AG09319 (cell line): ENCODE measurements around the gene PCSK6.

Source experiments
- DNase-seq: peaks from one replicate; pipeline ENCODE4 v3.0.0-alpha.2; 2010; ENCODE audit warnings: low read depth; ENCODE audit errors: extremely low read depth
- CTCF ChIP-seq: IDR thresholded peaks from 2 replicates; pipeline ENCODE4 v1.5.1; 2011; ENCODE audit warnings: low read depth, mild to moderate bottlenecking, inconsistent platforms, low read length, moderate library complexity

The PCSK6 gene

GRCh38 chr15:101275018-101275417, 214.5 kb downstream of the PCSK6 start:
- DNase-seq: no peak
- TF ChIP-seq CTCF: no peak

GRCh38 chr15:101273534-101273933, 216.0 kb downstream of the PCSK6 start:
- no peak for DNase-seq
- TF ChIP-seq CTCF: no peak

- no peak for TF ChIP-seq CTCF
- no peak for DNase-seq
These were observed 216.9 kb downstream of the PCSK6 start for GRCh38 chr15:101272584-101272983.

GRCh38 chr15:101269479-101270223, 219.9 kb downstream of the PCSK6 start:
- peak; percentile 22 for TF ChIP-seq CTCF
- DNase-seq: no peak

- TF ChIP-seq CTCF: no peak; the same call in 1 of the 2 replicates
- peak; percentile 80 for DNase-seq
These were observed 222.0 kb downstream of the PCSK6 start for GRCh38 chr15:101267320-101268104.

GRCh38 chr15:101266787-101267186, 222.7 kb downstream of the PCSK6 start:
- no peak for DNase-seq
- TF ChIP-seq CTCF: no peak

- no peak for TF ChIP-seq CTCF
These were observed 223.5 kb downstream of the PCSK6 start for GRCh38 chr15:101266034-101266433.

More at GRCh38 chr15:101266034-101266433, 223.5 kb downstream of the PCSK6 start:
- DNase-seq: peak; percentile 62
